Activated CD4-positive, CD25-positive, alpha-beta regulatory T cell (primary cell): ENCODE data around the gene P4HA1.
"Not testable (repeated sequence)": the region's sequence is repeated elsewhere in the genome, so short reads cannot be mapped to it uniquely, and the experiment has no call there.

Source experiments
- DNase-seq, 4 experiments: peaks; one replicate each; lab custom pipeline; 2025; lab: John Stamatoyannopoulos, UW

P4HA1 gene

DNA sequence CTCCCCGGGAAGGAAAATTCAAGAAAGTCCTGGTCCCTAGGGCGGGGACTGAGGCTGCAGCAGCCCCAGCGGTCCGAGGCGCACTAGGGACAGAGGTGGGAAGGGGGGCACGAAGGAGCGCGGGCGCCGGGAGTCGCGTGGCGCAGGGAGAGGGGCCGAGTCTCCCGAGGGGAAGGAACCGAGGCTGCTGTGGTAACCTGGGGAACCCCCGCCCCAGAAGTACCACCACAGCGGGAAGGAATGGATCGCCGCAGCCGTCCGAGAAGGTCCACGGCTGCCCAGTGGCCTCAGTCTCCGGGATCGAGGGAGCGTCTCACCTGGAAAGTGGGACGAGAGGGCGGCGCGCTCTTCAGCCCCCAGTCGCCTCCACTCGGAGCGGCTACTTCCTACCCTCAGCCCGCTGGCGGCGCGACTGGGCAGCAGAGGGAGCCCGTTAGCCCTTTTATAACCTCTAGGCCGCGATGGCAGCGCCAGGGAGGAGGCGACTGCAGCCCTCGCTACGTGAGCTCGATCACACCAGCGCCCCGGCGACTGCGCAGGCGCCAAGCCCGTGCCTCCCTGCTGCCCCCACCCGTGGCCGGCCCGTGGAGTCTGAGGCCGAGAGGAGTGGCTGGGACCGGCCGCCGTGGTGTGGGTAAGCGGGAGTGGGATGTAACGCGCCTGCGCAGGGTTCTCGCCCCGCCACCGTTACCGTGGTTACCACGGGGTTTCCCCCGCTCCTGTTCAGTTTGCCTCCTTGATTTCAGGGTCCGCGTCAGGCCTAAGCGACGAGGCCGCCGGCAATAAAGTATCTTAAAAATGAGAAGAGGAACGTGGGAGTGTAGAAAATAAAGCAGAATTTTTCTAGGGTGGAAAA, at the start of gene P4HA1:
Gene P4HA1, minus strand, starts transcription at position 418 of the 856 bp plus-strand sequence. CDS start 21,983 bp downstream, outside the sequence.
- peak; percentile 96 to 97 (median 97) for DNase-seq

DNA sequence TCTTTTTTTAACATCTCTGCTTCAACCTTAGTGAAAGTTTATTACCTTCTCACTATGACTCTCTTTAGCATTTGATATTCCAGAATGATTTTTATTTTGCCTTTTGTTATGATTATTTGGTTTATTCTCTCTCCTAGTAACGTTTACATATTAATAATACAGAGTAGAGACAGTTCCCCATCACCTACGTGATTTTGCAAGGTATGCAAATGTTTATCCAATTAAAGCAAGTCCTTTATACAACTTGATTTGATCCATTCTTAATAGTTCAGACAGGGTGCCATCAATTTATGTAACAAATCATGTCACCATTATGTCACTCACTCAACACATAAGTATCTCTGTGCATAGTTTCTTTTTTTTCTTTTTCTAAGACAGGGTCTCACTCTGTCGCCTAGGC, 44.9 kb upstream of the P4HA1 start:
- DNase-seq, result no peak

DNA sequence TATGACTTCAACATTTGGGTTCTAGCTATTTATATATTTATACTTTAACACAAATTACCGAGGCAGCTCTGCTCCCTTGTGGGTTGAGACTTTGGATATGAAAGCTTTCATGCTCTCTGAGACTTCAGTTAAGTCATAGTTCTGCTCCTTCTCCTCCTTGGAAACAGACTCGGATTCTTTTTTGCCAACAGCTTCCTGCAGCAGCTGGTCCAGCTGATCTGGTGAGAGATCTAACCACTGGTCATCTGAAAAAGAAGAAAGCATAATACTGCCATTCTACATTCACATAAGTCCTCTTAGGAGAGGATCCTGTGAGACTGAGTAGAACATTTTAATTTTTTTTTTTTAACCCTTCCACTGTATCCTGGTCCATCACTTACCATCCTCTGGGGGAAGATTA, 42.6 kb upstream of the P4HA1 start:
- no peak for DNase-seq

DNA sequence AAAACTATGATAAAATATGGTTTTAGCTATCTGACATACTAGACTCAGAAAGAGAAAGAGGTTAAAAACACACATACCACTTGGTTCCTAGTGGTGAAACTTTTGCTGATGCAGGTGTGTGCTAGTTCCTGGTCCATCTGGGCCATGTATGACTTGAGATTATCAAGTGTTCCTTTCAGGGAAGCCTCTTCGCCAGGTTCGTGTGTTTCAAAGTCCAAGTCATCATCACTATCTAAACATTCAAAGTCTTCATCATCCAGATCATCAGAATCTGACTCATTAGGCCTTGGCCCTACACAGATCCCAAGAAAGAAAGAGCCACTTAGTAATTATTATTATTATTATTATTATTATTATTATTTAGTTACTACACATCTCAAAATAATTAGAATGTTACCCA, 40.0 kb upstream of the P4HA1 start:
- no peak for DNase-seq

DNA sequence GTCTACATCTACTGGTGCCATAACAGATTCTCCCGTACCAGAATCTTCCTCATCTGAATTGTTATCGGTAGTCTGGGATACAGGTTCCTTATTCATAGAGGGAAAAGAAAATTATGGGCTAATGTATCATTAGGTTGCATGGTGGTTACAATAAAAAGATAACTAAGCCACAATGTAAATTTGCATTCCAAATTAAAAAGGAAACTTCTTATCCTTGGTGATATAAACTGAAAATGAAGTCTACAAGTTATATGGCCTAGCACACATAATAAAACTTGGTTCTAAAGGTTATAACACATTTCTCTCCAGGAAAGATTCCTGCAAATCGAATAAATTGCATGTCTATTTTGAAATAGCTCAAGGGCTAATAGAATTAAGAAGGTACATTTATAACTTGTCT, 38.1 kb upstream of the P4HA1 start:
- DNase-seq, result no peak

DNA sequence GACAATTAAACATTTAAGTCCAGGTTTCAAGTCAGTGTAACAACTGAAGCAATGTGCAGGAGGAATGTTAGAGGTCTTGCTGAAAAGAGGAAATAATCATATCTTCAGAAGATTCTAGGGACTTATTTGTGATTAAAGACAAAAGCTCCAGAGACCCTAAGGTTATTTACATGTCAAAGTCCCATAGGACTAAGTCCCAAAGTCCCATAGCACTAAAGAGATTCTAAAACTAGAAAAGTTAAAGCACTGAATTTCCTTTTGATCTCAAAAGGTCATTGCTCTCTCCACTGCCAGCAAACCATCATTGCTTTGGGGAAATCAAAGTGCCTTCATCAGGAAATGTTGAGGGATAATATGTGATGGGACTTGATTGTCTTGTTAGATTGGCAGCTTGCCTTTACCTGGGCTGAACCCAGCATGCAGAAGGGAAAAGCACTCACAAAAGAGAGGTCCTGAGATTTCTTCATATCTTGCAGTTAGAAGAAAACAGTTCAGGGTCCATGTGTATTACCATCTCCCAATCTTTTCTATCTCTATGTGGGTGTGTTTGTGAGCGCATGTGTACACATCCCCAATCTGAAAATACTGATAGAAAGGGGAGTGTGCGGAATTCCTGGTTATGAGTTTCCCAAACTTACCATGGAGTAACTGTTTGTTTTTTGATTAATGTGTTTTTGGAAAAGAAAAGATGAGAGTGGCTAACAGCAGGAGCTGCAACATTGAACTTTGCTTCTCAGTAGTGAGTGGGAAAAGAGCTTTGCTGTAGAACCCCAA, 35.4 kb upstream of the P4HA1 start:
- DNase-seq, result no peak

DNA sequence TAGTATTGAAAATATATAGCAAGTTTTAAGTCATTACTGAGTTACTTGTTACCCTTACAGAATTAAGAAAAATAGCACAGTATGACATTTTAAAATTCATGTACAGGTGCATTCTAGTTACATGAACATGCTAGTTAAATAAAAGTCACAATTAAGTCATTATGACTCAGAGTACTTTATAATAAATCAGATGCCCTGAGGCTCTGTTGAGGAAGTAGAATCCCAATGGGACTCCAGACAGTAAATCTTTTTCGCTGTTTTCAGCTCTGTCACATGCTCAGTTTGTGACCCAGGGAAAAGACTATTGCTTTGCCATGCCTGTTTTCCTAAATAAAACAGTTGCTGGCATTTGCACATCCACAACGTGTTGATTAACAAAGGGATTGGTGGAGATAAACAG, 34.6 kb upstream of the P4HA1 start:
- DNase-seq, result no peak

DNA sequence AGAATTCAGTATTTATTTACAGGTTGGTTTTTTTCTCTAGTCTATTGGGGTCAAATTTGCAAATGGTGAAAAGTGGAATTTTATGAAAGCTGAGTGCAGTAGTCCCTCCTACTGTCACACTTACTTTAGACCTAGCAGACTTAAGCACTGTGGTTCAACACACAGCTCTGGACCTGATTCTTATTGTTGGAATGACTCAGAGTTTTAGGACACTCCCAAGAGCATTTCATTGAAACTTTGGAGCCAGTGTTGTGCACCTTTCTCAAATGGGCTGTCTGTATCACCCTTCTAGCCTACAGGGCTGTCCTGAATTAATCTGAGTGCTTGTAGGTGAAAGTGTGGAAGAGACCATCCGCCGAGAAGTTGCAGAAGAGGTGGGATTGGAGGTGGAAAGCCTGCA, 29.7 kb upstream of the P4HA1 start:
- no peak for DNase-seq

DNA sequence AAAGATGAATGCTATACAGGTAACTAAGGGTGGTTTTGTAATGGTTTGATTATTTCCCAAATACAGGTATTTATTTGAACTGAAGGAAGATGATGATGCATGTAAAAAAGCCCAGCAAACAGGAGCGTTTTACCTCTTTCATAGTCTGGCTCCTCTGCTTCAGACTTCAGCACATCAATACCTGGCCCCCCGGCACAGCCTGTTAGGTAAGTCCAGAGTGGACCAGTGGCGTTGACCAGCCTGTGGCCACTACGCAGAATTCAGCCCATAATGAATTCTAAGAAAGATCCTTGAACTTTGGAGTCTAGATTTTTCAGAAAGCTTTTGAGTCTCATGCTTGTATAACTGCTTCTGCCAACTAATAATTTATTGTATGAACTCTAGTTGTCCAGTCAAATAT, 23.3 kb upstream of the P4HA1 start:
- no peak for DNase-seq

DNA sequence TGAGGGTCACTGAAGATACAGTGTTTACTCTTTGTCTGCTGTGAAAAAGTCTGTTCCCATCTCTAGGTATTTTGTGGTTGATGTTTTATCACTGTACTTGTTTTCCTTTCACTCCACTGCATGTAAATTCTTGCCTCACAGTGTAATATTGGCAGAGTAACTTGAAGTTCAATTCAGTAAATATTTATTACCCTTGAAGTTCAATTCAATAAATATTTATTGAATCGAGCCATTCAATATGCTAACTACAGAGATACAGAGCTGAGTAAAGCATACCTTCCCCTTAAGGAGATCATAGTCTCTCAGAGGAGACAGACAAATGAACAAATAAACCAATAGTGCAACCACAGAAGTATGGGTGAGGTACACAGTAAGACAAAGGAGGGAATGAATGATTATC, 22.8 kb upstream of the P4HA1 start:
- no peak for DNase-seq

DNA sequence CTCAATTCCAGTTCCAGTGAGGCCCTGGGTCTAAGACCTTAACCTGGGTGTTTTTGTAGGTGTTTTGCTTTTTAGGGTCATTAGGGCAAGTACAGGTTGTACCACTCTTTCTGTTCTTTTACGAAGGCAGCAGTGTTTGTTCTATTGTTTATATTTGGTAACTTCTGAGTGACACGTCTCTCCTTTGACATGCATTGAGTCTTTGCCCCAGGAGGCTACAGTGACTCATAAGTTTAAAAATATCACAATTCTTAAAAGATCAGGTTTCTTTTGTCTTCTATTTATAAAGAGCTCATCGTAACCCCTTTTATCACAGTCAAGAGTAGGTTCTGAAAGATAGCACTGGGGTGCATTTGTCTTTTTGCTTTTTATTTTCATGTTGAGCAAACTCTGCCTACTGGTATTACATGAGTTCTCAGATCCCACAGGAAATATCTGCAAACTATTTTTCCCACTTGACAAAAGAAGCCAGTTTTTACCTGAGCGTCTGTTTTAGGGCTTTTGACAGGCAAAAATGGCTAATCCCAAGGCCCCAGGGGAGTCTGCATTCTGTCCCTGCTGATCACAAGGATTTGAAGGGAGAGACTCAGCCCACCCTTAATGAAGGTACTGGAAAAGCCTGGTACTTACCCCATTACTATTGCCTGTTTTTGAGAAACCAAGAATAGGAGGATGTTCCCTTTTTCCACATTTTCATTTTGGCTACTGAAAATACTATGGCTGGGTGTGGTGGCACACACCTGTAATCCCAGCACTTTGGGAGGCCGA, 21.5 kb upstream of the P4HA1 start:
- DNase-seq, result no peak

DNA sequence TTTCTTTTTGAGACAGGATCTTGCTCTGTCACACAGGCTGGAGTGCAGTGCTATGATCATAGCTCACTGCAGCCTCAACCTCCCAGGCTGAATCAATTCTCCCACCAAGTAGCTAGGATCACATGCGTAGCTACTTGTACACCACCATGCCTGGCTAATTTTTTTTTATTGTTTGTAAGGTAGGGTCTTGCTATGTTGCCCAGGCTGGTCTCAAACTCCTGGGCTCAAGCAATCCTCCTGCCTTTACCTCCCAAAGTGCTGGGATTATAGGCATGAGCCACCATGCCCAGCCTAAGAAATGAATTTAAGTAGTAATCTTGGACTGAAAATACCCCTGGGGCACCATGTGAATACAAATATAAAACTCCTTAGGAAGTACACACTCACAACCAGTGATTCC, 19.4 kb upstream of the P4HA1 start:
- DNase-seq, result no peak

DNA sequence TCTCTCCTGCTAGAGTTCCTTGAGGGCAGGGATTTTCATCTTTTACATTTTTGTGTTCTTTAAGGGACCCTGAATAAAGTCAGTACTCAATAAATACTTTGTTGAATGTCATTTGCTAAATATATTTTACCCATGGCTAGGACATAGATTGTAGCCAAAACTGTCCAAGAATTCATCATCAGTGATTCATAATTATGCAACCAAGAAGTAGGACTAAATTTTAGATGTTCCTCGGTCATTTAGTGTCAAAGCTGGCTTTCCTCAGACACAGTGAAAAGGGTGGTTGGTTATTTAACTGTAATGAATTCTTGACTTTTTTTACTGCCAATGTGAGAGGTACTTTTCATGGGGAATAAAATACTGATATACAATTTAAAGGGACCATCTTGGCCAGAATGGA, 16.9 kb upstream of the P4HA1 start:
- no peak for DNase-seq

DNA sequence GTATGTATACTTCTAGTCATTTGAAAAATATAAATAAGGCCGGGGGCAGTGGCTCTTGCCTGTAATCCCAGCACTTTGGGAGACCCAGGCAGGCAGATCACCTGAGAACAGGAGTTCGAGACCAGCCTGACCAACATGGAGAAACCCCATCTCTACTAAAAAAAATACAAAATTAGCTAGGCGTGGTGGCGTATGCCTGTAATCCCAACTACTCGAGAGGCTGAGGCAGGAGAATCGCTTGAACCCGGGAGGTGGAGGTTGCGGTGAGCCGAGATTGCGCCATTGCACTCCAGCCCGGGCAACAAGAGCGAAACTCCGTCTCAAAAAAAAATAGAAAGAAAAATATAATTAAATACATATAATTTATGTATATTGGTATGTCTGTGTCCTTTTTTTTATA, 15.4 kb upstream of the P4HA1 start:
- not testable (repeated sequence) for DNase-seq

DNA sequence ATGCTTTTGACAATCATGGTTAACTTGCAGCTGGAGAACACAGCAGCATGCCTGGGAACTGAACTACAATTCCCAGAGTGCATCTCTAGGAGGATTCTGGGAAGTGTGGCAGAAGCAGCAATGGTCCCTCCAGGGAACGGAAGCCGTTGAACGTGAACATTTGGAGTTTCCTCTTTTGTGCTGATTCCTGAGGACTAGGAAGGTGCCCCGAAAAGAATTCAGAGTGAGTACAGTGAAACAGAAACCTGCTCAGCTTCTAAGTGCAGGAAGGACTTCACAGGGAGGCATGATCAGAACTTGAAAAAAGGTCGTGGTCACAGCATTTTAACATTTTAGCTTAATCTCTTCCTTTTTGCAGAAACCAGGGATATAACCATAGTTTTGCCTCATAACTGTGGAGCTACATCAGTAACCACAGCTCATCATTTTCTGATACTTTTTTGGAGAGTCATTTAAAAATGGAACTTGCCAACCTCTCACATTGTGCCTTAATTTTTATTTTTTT, 13.7 kb upstream of the P4HA1 start, which contains the start of gene NUDT13:
Gene NUDT13, plus strand, starts transcription at position 111 of the 505 bp plus-strand sequence. CDS start 3,911 bp downstream, outside the sequence.
- peak in 1 of 4 experiments; percentile 9 for DNase-seq

DNA sequence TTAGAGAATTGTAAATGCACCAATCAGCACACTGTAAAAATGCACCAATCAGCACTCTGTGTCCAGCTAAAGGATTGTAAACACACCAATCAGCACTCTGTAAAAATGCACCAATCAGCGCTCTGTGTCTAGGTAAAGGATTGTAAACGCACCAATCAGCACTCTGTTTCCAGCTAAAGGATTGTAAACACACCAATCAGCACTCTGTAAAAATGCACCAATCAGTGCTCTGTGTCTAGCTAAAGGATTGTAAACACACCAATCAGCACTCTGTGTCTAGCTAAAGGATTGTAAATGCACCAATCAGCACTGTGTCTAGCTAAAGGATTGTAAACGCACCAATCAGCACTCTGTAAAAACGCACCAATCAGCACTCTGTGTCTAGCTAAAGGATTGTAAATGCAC, 12.6 kb upstream of the P4HA1 start:
- DNase-seq, result not testable (repeated sequence)

DNA sequence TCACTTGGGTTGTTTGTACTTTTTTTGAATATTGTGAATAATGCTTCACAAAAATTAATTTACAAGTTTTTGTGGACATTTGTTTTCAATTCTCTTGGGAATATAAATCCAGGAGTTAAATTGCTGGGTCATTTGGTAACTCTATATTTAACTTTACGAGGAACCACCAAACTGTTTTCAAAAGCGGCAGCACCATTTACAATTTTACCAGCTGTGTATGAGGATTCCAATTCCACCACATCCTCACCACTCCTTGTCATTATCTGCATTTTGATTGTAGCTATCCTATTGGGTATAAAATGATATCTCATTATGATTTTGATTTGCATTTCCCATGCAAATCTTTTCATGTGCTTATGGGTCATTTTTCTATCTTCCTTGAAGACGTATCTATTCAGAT, 9.6 kb upstream of the P4HA1 start:
- DNase-seq, result no peak

DNA sequence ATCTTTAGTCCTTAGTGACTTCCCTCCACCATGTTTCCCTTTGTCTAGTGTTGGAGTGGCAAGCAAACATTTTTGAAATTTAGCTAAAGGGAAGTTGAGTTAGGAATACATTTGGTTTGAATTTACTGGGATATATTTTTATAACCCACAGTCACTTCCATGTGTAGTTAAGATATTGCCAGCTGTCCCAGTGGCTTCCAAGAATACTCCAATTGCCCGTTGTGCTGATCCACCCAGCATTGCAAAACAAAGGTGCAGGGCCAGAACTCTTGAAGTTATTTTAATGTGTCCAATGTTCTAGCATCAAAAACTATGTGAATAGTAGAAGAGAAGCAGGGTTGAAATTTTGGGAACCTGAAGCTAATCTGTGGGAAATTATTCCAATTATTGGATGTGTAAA, 2.5 kb upstream of the P4HA1 start:
- DNase-seq, result no peak

DNA sequence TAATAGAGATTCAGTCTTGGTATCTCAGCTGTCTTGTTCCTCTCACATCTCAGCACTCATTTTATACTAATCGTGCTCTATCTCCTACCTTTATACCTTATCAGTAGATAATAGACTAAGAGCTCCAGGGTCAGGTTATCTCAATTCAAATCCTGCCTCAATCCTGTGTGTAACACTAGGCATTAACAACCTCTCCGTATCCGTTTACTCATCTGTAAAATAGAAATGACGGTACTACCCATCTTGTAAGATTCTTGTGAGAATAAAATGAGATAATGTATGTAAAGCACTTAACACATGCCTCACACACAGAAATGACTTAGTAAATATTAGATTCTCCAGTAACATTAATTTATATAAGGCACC, 622 bp upstream of the P4HA1 start:
- no peak for DNase-seq

DNA sequence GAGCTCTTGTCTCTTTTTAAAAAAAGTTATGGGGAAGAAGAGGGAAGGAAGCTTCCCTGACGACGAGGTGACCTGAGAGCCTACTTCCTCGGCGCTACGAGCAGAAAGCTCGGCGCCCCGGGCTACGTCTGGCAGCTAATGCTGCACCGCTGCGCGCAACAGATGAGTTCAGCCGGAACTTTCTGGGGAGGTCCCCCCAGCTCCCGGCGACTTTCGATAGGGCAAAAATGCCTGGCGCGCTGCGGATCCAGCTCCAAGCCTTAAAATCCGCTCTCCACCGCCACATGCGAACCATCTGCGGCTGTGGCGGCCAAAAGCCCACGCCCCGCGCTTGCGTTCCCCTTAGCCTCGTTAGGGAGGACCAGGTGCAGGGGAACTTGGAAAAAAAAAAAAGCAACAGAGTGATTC, 621 bp downstream of the P4HA1 start:
- DNase-seq, result peak; percentile 29 to 38 (median 36)

DNA sequence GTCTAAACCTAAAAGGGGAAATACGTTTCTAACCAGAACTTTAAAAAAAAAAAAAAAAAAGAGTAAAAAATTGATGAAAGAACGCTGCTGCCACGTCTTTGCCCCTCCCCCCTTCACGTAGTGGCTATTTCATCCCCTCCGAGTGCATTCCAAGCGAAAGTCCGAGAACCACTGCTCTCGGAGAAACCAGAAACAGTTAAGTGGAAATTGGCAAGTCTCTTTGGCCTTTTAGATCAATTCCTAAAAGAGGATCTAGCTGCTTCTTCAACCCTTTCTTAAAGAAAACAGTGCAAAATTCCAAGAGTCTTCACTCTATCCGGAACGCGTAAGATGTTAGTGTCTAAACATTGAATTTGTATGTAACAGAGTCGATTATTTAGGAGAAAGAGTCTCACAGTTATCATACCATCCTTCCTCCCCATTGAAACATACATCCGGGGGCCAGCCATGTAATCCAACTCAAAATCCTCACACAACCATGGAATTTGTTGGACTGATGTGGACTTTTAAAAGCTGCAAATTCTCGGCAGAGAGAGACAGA, 1.1 kb downstream of the P4HA1 start:
- no peak for DNase-seq

DNA sequence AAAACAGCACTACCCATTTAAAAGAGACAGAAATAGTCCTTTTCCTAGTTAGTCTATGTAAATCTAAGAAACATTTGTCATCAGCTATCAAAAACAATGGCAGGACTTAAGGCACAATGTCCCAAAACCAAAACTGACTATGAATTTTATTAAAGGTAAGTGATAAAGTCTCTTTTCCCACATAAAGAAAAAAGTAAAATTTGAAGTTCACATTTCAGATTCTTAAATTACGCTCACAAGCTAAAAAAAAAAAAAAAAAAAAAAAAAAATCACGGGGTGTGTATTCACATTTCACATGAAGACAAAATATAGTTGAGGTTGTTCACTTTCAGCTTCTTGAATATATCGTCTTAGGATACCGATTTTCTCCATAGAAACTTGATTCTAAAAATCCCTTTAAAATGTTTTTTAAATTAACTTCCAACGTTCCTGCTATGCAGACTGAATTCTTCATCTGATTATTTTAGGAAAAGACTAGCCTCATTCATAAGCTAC, 1.6 kb downstream of the P4HA1 start:
- no peak for DNase-seq
